ENCODE measurements around the gene GATA2. TPM values are rescaled to one million over a fixed set of nuclear protein-coding genes. Genes with fewer than 3 reads are reported as not detected.

The GATA2 gene
- total RNA-seq, 1 donor = 0.72 TPM

DNA sequence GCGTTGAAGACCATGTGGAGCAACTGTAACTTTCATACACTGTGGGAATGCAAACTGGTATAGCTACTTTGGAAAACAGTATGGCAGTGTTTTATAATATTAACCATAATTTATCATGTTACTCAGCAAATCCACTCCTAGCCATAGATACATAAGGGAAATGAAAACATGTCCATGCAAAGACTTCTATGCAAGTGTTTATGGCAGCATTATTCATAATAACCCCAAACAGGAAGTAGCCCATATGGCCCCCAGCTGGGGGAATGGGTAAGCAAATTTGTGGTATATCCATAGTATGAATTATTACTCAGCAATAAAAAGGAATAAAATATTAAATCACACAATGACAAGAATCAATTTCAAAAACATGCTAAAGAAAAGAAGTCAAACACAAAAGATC is 23.0 kb upstream of the GATA2 start:
- TF ChIP-seq, protein P1, sequence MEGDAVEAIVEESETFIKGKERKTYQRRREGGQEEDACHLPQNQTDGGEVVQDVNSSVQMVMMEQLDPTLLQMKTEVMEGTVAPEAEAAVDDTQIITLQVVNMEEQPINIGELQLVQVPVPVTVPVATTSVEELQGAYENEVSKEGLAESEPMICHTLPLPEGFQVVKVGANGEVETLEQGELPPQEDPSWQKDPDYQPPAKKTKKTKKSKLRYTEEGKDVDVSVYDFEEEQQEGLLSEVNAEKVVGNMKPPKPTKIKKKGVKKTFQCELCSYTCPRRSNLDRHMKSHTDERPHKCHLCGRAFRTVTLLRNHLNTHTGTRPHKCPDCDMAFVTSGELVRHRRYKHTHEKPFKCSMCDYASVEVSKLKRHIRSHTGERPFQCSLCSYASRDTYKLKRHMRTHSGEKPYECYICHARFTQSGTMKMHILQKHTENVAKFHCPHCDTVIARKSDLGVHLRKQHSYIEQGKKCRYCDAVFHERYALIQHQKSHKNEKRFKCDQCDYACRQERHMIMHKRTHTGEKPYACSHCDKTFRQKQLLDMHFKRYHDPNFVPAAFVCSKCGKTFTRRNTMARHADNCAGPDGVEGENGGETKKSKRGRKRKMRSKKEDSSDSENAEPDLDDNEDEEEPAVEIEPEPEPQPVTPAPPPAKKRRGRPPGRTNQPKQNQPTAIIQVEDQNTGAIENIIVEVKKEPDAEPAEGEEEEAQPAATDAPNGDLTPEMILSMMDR (IDR thresholded peaks at IDR 0.05; ENCODE audit: extremely low read depth, low read depth, low read length) = no peak
- Histone ChIP-seq H3K4me2 (ENCODE audit: insufficient read depth, low read length) (no peak overlapping the region), H2AFZ (ENCODE audit: low read length) (no peak overlapping the region)

DNA sequence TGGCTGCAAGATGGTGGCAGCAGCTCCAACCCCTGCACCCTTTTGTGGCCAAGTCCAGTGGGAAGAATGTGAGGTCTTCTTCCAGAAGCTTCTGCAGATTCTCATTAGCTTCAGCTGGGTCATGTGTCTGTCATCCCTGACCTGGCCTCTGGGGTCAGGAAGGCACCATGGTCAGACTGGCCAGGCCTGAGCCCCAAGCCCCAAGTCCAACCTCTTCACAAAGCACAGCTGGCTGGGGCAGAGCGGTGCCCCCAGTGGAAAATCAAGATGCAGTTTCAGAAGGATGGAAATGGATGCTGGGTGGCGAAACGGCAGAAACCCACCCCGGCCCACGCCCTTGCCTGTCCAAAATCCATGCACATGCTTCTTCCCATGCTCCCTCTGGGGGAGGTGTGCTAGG is 15.9 kb upstream of the GATA2 start:
- H3K27ac ChIP-seq (ENCODE audit: low read depth, low read length) = no peak overlapping the region
- H3K9me3 ChIP-seq (ENCODE audit: low read depth, low read length) = no peaks in the 10 kb centered on the region
- no peaks in the 10 kb centered on the region for H4K20me1 ChIP-seq (ENCODE audit: insufficient read depth, low read length)
- H3K4me3 ChIP-seq (ENCODE audit: insufficient read depth, low read length) = no peak overlapping the region
- no peak for DNase-seq (ENCODE audit: insufficient read length, low spot score, missing footprints)
- TF ChIP-seq, protein P1 (IDR thresholded peaks at IDR 0.05; ENCODE audit: extremely low read depth, low read depth, low read length) = no peak
- no peaks in the 10 kb centered on the region for H3K79me2 ChIP-seq (ENCODE audit: insufficient read depth, low read length)
- no peaks in the 10 kb centered on the region for H3K4me1 ChIP-seq (ENCODE audit: insufficient read depth, low read length)
- H2AFZ ChIP-seq (ENCODE audit: low read length) = no peak overlapping the region
- no peaks in the 10 kb centered on the region for H3K36me3 ChIP-seq (ENCODE audit: insufficient read depth, low read length)
- no peak overlapping the region for H3K4me2 ChIP-seq (ENCODE audit: insufficient read depth, low read length)
- H3K27me3 ChIP-seq (ENCODE audit: insufficient read depth, low read length) = peaks cover 34% of the 10 kb centered on the region

More for the DNA sequence above, 23.0 kb upstream of the GATA2 start:
- no peaks in the 10 kb centered on the region for H4K20me1 ChIP-seq (ENCODE audit: insufficient read depth, low read length)
- peaks cover 35% of the 10 kb centered on the region for H3K27me3 ChIP-seq (ENCODE audit: insufficient read depth, low read length)
- H3K79me2 ChIP-seq (ENCODE audit: insufficient read depth, low read length) = no peaks in the 10 kb centered on the region
- no peak for DNase-seq (ENCODE audit: insufficient read length, low spot score, missing footprints)
- H3K36me3 ChIP-seq (ENCODE audit: insufficient read depth, low read length) = no peaks in the 10 kb centered on the region
- no peak overlapping the region for H3K27ac ChIP-seq (ENCODE audit: low read depth, low read length)
- H3K9me3 ChIP-seq (ENCODE audit: low read depth, low read length) = peaks cover 3% of the 10 kb centered on the region
- H3K4me1 ChIP-seq (ENCODE audit: insufficient read depth, low read length) = no peaks in the 10 kb centered on the region
- no peak overlapping the region for H3K4me3 ChIP-seq (ENCODE audit: insufficient read depth, low read length)

DNA sequence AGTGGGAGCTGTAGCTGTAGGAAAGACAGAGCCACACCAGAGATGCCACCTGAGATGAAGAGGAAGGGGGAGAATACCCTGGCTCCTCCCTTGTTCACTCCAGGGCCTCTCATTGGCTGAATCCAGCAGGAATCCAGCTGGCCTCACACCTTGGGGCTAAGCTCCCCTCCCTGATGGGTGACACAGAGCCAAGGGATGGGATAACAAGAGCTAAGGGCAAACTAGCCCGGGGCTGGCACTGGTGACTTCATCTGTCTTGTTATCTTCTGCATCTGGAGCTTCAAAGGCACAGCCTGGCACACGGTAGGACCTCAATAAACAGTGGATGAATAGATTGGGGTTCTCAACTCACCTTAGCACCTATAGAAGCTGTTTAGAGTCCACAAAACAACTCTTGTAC is 13.8 kb upstream of the GATA2 start:
- TF ChIP-seq, protein P1 (IDR thresholded peaks at IDR 0.05; ENCODE audit: extremely low read depth, low read depth, low read length) = no peak
- no peaks in the 10 kb centered on the region for H3K79me2 ChIP-seq (ENCODE audit: insufficient read depth, low read length)
- no peak overlapping the region for H3K27ac ChIP-seq (ENCODE audit: low read depth, low read length)
- no peaks in the 10 kb centered on the region for H3K36me3 ChIP-seq (ENCODE audit: insufficient read depth, low read length)
- no peak overlapping the region for H3K4me3 ChIP-seq (ENCODE audit: insufficient read depth, low read length)
- H3K4me1 ChIP-seq (ENCODE audit: insufficient read depth, low read length) = no peaks in the 10 kb centered on the region
- no peak for DNase-seq (ENCODE audit: insufficient read length, low spot score, missing footprints)
- H3K9me3 ChIP-seq (ENCODE audit: low read depth, low read length) = no peaks in the 10 kb centered on the region
- H4K20me1 ChIP-seq (ENCODE audit: insufficient read depth, low read length) = no peaks in the 10 kb centered on the region
- H2AFZ ChIP-seq (ENCODE audit: low read length) = no peak overlapping the region
- H3K27me3 ChIP-seq (ENCODE audit: insufficient read depth, low read length) = peaks cover 32% of the 10 kb centered on the region
- no peak overlapping the region for H3K4me2 ChIP-seq (ENCODE audit: insufficient read depth, low read length)

- Histone ChIP-seq H3K79me2 (ENCODE audit: insufficient read depth, low read length) (no peaks in the 10 kb centered on the region), H2AFZ (ENCODE audit: low read length) (no peak overlapping the region), H3K27me3 (ENCODE audit: insufficient read depth, low read length) (peaks cover 38% of the 10 kb centered on the region), H4K20me1 (ENCODE audit: insufficient read depth, low read length) (no peaks in the 10 kb centered on the region), H3K36me3 (ENCODE audit: insufficient read depth, low read length) (no peaks in the 10 kb centered on the region), H3K4me1 (ENCODE audit: insufficient read depth, low read length) (no peaks in the 10 kb centered on the region), H3K9me3 (ENCODE audit: low read depth, low read length) (no peaks in the 10 kb centered on the region), H3K4me2 (ENCODE audit: insufficient read depth, low read length) (no peak overlapping the region), H3K27ac (ENCODE audit: low read depth, low read length) (no peak overlapping the region), H3K4me3 (ENCODE audit: insufficient read depth, low read length) (no peak overlapping the region)
- TF ChIP-seq, protein P1 (IDR thresholded peaks at IDR 0.05; ENCODE audit: extremely low read depth, low read depth, low read length) = no peak
- DNase-seq (ENCODE audit: insufficient read length, low spot score, missing footprints) = no peak
Observed at GRCh38 chr3:128505771-128506170, 12.8 kb upstream of the GATA2 start.

Measured in osteoblast (primary cell).